GM21717 (cell line): ENCODE data around the gene C19orf18.

ENCODE experiments used
- ATAC-seq: cut with Tn5 transposase; IDR thresholded peaks from one replicate; pipeline ENCODE4 v1.9.1; 2021; ENCODE audit warnings: mild to moderate bottlenecking, moderate library complexity; ENCODE audit not compliant: unreplicated experiment

Gene C19orf18

DNA sequence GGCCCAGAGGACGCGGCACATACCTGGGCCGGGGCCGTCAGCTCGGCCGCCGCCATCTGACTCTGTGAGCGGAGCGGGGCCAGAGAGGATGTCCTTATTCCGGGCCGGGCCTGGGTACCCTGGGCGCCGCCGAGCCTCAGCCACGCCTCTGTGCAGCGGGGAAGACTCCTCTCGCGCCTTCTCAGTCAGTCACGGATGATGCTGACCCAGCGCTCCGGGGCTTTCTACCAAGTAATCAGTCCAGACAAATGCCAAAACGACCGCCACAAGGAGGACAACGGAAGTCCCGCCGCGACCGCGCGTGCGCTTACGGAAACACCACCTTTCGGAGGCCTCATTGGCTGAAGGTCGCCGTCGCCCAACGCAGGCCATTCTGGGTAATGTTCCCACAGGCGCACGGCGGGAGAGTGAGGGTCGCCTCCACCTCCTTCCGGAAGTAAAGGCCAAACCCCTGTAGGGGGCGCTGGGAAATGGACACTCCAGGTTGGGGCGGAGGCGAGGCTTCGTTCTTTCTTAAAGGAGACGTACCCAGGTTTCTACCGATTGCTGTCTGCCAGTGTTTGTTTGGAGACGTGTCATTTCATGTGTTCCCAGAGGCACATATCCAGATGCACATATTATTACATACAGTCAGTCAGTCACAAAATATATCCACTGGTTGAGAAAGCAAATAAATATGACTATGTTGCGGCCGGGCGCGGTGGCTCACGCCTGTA is 26.8 kb downstream of the C19orf18 start, which contains the start of gene ZNF256:
ZNF256 (minus strand) TSS at position 288 of the 716 bp plus-strand sequence; CDS start at position 56, 232 bp downstream.
- peak; percentile 82 for ATAC-seq

DNA sequence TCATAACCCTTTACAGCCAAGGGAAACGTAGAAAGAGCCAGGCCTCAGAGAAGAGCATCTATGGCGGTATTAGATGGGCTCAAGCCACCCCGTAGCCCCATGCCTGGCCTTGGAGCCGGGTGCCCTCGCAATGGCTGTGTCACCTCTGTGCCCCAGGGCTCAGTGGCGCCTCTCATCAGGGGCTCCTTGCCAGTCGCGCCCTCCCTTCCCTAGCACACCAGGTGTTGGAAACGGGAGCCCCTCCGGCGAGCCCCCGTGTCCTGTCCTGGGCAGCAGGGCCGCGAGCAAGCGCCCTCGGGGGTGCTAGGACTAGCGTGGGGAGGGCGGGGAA is 27.3 kb downstream of the C19orf18 start:
- ATAC-seq = peak; percentile 8

DNA sequence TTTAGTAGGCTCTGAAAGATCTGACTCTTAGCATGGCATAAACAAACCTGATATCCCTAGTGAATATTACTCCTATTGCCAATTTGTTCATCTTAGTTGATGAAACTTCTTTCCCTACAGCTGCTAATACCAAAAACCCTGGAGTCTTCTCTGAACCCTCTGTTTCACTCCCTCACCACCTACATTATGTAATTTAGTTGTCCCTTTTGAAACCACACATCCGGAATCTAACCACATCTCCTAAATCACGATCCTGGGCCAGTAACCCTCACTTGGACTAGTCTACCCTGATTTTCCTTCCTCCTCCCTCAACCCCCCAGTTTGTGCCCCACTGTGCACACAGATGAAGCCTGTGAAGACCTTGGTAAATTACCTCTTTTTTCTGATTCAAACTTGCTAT is 28.0 kb downstream of the C19orf18 start:
- no peak for ATAC-seq

DNA sequence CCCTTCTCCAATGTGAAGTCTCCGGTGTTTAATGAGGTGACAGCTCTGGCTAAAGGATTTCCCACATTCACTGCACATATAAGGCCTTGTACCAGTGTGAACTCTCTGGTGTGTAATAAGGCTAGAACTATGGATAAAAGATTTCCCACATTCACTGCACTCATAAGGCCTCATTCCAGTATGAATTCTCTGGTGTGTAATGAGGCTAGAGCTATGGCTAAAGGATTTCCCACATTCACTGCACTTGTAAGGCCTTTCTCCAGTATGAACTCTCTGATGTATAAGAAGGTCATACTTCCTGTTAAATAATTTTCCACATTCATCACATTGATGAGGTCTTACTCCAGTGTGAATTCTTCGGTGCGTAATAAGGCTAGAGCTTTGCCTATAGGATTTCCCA is 32.7 kb downstream of the C19orf18 start:
- no peak for ATAC-seq

DNA sequence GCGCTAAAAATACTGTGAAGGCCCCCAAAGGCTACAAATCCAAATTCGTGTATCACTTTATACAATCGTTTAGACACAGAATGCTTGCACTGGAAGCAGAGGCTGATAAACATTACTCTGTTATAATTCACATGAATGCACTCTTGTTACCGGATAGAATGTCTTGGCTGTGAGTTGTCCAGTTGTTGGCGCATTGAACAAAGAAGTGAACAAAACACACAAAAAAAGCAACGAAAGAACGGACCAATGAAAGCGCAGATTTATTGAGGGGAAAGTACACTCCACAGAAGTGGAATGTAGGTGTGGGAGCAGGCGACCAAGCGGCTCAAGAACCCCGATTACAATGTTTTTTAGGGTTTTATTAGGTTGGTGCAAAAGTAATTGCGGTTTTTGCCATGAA is 38.6 kb downstream of the C19orf18 start:
- ATAC-seq = no peak

DNA sequence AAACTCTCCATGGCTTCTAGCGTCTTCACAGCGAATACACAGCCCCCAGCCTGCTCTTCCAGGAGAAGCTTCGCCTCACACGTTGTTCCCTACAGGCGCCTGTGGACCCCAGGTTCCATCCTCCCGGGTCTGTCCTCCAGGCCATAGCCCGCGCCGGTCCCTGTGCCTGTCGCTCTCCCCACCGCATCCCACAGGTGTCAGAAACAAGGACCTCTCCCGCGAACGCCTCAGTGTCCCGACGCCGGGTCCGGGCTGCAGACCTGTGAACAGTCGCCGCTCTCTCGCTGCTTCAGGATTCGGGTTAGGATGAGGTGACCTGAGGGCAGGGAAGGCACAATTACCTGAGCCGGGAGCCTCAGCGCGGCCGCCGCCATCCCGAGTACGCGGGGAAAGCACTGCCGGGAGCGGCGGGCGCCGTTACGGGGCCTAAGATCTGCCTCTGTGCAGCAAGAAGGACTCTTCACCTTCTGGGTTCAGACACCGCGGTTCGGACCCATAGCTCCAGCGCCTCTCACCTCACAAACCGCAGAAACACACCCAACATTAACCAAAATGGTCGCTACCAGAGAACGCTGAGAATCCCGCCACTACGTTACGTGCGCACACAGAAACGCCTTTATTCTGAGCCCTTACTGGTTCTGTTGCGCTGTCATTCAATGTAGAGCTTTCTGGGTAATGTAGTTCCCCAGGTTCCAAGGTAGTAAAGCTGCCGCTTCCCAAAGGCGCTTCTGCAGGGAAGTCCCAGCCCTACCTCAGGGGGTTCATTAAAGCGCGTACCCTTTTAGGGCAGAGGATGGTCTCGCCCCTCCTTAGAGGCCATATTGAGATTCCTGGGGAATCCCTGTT is 39.3 kb downstream of the C19orf18 start, which contains the start of gene ZNF418:
ZNF418 (minus strand) TSS at position 583 of the 846 bp plus-strand sequence. CDS start 1,580 bp downstream, outside the sequence.
- ATAC-seq = no peak

DNA sequence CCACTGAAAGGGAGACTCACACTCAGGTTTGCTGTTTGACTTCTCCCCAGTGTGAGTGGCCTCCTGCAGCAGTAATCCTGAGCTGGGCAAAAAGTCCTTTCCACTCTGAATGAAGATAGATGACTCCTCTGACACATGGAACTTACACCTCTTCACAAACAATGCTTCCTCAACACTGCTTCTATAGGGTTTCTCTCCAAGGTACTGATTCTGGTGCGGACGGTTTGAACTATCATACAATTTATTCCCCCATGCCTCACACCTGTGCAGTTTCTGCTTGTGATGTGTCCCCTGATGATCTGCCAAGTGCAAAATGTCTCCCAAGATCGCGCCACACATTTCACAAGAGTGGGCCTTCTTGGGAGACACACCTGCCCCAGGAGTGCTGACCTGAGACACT is 46.7 kb downstream of the C19orf18 start:
- no peak for ATAC-seq

DNA sequence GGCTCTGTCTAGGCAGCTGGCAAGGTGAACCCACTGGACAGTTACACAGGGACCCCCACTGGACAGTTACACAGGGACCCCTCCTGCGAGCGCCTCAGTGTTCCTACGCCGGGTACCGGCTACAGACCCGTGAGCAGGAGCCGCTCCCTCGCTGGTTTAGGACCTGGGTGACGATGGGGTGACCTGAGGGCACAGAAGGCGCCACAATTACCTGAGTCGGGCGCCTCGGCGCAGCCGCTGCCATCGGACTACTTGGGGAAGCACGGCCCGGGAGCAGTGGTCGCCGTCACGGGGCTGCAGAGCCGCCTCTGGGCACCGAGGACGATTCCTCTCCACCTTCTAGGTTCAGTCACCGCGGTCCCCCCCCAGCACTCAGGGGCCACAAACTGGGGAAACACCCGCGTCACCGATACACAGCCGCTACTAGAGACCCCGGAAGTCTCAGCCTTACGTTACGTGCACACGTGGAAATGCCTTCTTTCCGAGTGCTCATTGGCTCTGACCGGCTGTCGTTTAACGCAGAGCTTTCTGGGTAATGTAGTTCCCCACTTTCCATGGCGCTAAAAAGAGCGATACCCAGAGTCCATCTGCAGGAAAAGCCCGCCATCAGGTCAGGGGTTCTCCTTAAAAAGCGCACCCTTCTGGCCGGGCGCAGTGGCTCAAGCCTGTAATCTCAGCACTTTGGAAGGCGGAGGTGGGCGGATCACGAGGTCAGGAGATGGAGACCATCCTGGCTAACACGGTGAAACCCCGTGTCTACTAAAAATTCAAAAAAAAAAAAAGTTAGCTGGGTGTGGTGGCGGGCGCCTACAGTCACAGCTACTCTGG is 58.0 kb downstream of the C19orf18 start, which contains the start of gene ZNF417:
ZNF417 (minus strand) TSS at position 425 of the 828 bp plus-strand sequence; CDS start at position 244, 181 bp downstream.
- ATAC-seq = peak; percentile 96

DNA sequence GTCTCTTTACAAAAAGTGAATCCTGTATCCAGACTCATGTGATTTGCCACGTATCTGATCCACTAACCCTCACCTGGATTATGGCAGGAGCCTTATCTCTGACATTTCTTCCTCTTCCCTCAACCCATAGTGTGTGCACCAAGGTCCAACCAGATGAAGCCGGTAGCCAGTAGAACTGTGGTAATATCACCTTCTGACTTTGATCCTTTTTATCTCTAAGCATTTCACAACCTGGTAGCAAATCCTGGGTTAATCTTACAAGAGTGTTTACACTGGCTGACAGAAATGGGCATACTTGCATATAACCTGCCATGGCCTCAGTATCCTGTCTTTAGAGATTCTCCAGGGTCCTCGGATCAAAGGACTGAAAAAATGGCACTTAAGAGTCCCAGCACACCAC is 59.8 kb downstream of the C19orf18 start:
- no peak for ATAC-seq
